GM10847 (cell line): ENCODE data around the gene UBASH3B.

Source experiments
- POLR2A ChIP-seq: IDR thresholded peaks from 2 replicates; pipeline ENCODE4 v1.6.1; 2011; ENCODE audit not compliant: insufficient read length; ENCODE audit errors: extremely low read depth

UBASH3B gene

GRCh38 chr11:122727101-122727929 is 71.8 kb downstream of the UBASH3B start:
- no peak for TF ChIP-seq POLR2A

- TF ChIP-seq POLR2A: no peak
Observed at GRCh38 chr11:122728561-122728960, 73.0 kb downstream of the UBASH3B start.

GRCh38 chr11:122729139-122729538 is 73.6 kb downstream of the UBASH3B start:
- TF ChIP-seq POLR2A: no peak

GRCh38 chr11:122731500-122731913 is 76.0 kb downstream of the UBASH3B start:
- no peak for TF ChIP-seq POLR2A

- TF ChIP-seq POLR2A: no peak
Observed at GRCh38 chr11:122732342-122733315, 77.1 kb downstream of the UBASH3B start.

- TF ChIP-seq POLR2A: no peak
Observed at GRCh38 chr11:122733318-122733717, 77.8 kb downstream of the UBASH3B start.

- TF ChIP-seq POLR2A: no peak
Observed at GRCh38 chr11:122734848-122735496, 79.5 kb downstream of the UBASH3B start.

GRCh38 chr11:122737951-122738693 is 82.6 kb downstream of the UBASH3B start:
- no peak for TF ChIP-seq POLR2A

- TF ChIP-seq POLR2A: no peak
Observed at GRCh38 chr11:122741613-122742300, 86.2 kb downstream of the UBASH3B start.

GRCh38 chr11:122742301-122743018 is 86.9 kb downstream of the UBASH3B start:
- TF ChIP-seq POLR2A: no peak

GRCh38 chr11:122743097-122743741 is 87.7 kb downstream of the UBASH3B start:
- TF ChIP-seq POLR2A: no peak

- TF ChIP-seq POLR2A: no peak
Observed at GRCh38 chr11:122743949-122744348, 88.4 kb downstream of the UBASH3B start.

- no peak for TF ChIP-seq POLR2A
Observed at GRCh38 chr11:122744357-122744756, 88.8 kb downstream of the UBASH3B start.
